IPS-NIHi7 (cell line): ENCODE data around the gene UNC119B.

Experiments used
- DNase-seq: peaks from one replicate; pipeline ENCODE4 v3.0.0; 2012; ENCODE audit warnings: mixed read lengths; ENCODE audit errors: extremely low spot score

UNC119B gene

GRCh38 chr12:120767071-120768024 lies 57.1 kb downstream of the UNC119B start:
- no peak for DNase-seq

GRCh38 chr12:120771097-120771496 lies 60.8 kb downstream of the UNC119B start:
- no peak for DNase-seq
